ENCODE measurements around the gene LAMC2.
"Not testable (repeated sequence)": the region's sequence is repeated elsewhere in the genome, so short reads cannot be mapped to it uniquely, and the experiment has no call there.

The LAMC2 gene

DNA sequence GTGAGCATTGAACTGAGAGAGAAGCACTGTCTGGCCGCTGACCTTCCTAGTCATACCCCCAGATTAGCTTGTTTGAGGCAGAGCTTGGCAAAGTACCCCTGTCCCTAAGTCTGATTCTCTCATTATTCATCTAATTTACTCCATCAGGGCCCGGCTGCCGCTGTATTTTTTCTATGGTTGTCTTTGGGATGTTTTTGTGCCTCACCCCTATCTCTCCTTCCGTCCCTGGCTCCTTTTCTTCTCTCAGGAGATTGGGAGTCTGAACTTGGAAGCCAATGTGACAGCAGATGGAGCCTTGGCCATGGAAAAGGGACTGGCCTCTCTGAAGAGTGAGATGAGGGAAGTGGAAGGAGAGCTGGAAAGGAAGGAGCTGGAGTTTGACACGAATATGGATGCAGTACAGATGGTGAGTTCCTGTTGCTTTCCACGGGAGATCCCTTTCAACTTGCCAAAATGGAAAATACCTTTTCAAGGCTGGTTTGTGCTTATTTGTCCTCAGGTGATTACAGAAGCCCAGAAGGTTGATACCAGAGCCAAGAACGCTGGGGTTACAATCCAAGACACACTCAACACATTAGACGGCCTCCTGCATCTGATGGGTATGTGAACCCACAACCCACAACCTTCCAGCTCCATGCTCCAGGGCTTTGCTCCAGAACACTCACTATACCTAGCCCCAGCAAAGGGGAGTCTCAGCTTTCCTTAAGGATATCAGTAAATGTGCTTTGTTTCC is 53.9 kb downstream of the LAMC2 start:
- no peak for DNase-seq

DNA sequence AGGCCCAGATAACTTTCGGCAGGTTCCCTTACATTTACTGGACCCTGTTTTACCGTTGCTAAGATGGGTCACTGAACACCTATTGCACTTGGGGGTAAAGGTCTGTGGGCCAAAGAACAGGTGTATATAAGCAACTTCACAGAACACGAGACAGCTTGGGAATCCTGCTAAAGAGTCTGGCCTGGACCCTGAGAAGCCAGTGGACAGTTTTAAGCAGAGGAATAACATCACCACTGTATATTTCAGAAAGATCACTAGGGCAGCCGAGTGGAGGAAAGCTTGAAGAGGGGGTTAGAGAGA is 54.4 kb downstream of the LAMC2 start:
- no peak for DNase-seq

DNA sequence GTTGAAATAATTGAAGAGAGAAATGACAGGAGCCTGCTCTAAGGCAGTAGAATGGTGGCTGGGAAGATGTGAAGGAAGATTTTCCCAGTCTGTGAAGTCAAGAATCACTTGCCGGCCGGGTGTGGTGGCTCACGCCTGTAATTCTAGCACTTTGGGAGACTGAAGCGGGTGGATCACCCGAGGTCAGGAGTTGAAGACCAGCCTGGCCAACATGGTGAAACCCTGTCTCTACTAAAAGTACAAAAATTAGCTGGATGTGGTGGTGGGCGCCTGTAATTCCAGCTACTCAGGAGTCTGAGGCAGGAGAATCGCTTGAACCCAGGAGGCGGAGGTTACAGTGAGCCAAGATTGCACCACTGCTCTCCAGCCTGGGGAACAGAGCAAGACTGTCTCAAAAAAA is 54.8 kb downstream of the LAMC2 start:
- DNase-seq: not testable (repeated sequence)

DNA sequence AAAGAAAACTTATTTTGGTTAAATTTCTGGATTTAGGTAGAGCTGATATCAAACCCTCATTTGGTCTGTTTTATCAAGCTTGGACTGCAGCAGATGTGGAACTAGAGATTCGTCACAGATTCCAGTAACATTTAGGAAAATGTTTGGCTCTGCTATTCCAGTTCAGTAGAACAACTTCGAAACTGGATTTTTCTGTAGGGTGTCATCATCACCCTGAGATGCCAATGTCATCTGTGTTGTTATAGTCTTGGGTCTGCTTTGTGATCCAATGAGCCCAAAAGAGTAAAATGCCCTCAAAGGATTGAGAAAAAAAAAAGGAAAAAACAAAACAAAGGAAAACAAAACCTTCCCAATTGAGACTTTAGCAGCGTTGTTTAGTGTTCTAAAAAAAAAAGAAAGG is 55.4 kb downstream of the LAMC2 start:
- DNase-seq: no peak

DNA sequence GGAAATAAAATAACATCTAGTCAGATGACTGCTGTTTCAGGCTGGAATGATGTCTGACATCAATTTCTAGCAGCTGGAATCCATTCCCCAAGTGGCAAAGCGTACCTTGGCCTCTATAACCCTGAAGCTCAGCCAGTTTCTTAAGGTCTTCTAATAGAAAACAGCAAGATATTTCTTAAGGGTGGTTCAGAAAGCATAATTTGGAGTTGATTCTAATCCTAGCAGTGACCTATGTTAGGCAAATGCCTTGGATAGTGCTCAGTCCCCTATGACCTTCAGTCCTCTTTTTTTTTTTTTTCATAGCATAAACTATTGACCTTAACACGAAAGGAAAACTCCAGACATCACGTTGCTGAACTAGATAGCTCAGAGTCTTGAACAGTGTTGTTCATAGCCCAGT is 56.5 kb downstream of the LAMC2 start:
- DNase-seq: no peak

DNA sequence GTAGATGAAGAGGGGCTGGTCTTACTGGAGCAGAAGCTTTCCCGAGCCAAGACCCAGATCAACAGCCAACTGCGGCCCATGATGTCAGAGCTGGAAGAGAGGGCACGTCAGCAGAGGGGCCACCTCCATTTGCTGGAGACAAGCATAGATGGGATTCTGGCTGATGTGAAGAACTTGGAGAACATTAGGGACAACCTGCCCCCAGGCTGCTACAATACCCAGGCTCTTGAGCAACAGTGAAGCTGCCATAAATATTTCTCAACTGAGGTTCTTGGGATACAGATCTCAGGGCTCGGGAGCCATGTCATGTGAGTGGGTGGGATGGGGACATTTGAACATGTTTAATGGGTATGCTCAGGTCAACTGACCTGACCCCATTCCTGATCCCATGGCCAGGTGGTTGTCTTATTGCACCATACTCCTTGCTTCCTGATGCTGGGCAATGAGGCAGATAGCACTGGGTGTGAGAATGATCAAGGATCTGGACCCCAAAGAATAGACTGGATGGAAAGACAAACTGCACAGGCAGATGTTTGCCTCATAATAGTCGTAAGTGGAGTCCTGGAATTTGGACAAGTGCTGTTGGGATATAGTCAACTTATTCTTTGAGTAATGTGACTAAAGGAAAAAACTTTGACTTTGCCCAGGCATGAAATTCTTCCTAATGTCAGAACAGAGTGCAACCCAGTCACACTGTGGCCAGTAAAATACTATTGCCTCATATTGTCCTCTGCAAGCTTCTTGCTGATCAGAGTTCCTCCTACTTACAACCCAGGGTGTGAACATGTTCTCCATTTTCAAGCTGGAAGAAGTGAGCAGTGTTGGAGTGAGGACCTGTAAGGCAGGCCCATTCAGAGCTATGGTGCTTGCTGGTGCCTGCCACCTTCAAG is 57.3 kb downstream of the LAMC2 start:
- no peak for DNase-seq

DNA sequence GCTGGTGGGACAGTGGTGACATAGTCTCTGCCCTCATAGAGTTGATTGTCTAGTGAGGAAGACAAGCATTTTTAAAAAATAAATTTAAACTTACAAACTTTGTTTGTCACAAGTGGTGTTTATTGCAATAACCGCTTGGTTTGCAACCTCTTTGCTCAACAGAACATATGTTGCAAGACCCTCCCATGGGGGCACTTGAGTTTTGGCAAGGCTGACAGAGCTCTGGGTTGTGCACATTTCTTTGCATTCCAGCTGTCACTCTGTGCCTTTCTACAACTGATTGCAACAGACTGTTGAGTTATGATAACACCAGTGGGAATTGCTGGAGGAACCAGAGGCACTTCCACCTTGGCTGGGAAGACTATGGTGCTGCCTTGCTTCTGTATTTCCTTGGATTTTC is 58.4 kb downstream of the LAMC2 start:
- no peak for DNase-seq

DNA sequence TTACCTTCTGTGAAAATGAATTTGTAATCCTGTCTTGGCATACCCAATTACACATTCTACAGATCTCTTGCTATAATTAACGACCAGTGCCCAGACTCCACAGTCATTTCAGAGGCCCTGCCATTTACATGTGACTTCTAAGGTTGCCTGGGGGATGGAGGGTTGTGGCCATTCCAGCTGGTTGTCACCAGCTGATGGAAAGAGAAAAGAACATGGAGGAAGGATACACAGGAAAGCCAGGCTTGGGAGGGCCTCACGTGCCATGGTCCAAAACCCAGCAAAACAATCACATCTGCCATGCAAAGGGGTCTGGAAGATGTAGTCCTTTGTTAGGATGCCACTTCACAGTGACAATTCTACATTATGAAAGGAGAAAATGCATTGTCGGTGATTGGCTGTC is 59.3 kb downstream of the LAMC2 start:
- no peak for DNase-seq

DNA sequence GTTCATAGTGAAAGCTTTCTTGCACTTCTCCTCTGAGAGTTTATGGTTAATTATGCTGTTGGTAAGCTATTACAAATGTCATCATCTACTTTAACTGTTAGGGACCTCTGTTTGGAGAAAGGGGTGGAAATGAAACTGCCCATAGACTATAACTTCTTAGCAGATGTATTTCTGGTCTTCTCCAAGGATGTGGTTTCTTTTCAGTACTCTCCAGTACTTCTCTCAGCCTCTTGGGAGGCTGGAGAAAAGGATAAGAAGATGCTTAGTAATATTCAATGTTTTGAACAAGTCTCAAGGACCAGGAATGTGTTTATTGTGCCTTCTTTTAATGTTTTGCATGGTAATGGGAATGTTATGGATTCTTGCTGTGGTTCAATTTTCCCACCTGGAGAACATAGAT is 60.4 kb downstream of the LAMC2 start:
- DNase-seq: no peak

DNA sequence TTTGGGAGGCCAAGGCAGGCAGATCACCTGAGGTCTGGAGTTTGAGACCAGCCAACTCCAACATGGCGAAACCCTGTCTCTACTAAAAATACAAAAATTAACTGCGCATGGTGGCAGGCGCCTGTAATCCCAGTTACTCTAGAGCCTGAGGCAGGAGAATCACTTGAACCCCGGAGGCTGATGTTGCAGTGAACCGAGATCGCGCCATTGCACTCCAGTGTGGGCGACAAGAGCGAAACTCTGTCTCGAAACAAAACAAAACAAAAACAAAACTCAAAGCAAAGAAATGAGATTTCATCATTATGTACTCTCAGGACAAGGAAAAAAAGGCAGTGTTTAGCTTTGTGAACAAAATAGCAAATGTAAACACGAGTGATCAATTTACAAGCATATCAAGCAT is 61.0 kb downstream of the LAMC2 start:
- no peak for DNase-seq

DNA sequence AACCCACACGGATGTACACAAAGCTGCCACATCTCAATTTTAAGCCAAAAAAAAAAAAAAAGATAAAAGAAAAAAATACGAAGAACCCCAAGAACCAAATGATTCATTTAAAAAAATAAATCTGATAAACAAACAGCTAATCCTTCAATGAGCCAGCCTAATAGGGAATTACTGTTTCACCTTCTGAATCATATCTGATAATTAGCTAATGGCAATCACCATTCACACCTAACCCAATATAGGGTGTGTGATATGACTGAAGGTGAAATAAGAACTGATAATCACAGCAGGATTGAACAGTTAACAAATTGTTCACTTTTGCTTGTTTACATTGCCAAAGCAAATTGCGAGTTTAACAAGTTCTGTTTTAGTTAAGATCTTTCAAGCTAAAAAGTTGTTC is 61.4 kb downstream of the LAMC2 start:
- no peak for DNase-seq

DNA sequence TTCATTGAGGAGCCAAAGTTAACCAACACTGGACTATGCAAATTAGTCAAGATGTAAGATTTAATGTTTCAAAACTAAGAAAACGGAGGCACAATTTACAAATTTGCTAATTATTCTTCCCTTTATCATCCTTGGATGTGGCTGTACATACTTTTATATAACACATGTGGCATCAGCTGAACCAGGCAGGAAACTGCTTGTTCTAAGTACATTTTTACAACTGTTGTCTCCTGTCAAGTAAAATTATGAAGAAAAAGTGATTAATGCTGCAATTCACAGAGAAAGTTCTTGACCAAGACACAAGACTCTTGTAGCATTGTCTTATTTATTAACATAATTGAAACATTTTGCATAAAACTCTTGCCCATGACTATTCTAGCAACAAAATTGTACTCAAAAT is 61.9 kb downstream of the LAMC2 start:
- no peak for DNase-seq

DNA sequence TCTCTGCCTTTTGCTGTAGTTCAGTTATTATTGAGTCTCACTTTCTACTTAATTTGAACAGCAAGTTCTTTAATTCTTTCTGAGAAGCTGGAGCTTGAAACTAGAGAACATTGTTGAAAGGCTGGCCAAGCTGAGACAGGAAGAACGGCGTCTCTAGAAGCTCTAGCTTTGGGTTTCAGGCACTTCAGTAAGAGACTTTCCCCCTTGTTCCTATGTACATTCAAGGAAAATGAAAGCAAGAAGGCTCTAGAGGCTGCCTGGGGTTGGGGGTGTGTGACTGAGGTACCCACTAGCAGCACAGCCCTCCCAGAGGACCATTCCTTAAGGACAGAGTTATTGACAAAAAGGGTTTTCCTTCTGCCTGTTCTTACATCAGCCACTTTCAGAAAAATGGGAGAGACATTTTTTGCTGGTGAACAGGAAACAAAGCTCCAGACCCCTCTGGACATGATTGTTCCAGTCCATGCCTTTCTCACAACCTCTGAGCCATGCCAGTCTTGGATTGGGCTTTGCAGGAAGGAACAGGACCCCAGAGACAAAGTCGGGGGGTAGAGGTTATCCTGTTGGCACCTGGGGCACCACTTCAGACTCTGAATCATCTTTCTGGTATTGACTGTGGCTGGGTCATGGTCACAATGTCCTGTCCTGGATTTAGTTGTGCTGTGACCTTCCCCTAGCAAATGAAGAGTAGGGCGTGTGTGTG is 63.1 kb downstream of the LAMC2 start:
- no peak for DNase-seq

DNA sequence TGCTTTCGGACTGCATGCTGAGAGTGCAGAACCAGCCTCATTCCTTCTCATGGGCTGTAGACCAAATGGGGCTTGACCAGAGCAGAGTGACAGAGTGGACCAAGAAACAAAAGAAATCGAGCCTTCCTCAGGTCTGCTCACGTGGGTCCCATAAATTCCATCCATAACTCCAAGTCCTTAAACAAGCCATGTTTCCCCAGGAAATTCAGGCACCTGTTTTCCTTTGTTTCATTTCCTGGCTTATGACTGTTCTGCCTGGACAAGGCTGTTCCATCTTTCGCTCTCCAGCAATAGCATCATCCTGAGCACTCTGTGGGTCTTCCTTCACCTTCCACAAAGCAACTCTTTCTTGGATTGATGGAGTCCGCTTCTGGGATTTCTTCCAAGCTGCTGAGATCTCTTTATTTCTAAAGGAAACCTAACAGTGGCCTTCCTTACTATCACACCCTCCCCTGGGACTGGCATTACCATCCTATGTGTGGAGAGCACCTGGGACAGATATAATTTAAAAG is 63.9 kb downstream of the LAMC2 start:
- no peak for DNase-seq

DNA sequence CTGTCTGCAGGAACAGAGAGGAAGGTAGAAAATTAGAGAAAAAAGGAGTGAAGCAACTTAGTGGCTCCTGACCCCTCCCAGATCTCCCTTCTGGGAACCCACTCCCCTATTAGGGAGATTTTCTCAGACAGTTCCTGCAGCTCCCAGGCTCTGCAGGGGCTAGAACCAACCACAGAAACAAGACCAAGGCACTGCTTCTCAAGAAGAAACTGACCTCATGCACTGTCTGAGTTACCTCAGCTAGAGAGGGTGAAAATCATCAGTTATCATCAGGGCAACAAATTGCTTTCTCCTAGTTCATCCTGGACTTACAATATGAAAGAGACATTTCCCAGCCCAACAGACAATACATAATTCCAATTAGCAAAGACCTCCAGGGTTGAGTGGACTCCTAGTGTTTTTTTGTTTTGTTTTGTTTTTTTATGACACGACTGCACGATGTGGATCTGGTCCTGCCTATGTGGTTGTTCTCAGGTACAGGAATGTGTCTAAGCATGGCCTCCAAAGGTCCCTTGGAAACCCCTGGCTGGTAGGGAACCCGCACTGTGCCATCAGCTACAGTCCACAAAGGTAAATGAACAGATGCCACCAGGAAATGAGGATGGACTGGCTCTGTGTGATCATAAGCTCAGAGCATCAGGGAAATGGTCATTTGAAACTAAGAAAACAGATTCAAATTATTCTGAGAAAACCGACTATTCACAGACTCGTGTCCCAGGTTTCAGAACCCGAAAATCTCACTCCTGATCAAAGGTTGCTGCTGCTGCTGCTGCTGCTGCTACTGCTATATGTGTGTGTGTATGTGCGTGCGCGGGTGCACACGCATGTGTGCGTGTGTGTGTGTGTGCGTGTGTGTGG is 65.3 kb downstream of the LAMC2 start:
- DNase-seq: no peak

DNA sequence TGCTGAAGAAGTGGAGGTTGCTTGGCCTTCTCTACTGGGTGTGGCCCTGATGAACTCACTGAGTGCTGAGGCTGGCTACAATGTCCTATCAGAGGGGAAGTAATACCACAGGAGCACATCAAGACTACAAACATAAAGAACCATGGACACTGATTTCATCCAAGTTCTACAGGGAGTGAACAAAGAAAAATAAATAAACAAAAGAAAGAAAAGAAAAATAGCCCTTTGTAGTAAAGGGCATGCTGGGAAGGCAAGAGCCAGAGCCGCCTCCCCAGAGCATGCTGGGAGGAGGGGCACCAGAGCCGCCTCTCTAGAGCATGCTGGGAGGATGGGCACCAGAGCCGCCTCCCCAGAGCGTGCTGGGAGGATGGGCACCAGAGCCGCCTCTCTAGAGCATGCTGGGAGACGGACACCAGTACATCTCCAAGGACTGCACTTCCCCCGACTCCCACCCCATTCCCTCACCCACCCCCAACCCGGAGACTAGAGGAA is 65.9 kb downstream of the LAMC2 start:
- DNase-seq: no peak

DNA sequence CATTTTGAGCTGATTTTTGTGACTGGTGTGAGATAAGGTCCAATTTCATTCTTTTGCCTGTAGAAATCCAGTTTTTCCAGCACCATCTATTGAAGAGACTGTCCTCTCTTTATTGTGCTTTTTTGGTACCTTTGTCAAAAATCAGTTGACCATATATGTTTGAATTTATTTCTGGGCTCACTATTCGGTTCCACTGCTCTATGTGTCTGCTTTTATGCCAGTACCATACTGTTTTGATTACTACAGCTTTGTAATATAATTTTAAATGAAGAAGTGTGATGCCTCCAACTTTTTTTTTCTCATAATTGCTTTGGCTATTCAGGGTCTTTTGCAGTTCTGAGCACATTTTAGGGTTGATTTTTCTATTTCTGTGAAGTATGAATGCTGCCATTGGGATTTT is 69.0 kb downstream of the LAMC2 start:
- DNase-seq: no peak

DNA sequence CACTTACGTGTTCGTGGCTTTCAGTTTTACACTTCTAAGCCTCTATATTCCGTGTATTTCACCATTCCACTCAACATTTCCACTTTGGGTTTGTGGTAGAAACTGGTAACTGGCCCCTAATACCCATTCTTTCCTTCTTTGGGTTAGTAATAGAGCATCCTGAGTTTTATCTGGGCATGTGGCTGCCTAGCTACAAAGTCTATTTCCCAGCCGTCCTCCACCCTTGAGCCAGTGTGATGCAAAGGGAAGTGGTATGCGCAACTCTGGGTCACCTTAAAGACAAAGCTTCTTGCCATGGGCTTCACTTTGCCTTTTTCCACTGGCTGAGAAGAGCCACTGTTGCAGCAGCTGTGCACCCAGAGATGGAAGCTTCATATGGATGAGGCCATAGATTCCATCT is 73.9 kb downstream of the LAMC2 start:
- DNase-seq: no peak

DNA sequence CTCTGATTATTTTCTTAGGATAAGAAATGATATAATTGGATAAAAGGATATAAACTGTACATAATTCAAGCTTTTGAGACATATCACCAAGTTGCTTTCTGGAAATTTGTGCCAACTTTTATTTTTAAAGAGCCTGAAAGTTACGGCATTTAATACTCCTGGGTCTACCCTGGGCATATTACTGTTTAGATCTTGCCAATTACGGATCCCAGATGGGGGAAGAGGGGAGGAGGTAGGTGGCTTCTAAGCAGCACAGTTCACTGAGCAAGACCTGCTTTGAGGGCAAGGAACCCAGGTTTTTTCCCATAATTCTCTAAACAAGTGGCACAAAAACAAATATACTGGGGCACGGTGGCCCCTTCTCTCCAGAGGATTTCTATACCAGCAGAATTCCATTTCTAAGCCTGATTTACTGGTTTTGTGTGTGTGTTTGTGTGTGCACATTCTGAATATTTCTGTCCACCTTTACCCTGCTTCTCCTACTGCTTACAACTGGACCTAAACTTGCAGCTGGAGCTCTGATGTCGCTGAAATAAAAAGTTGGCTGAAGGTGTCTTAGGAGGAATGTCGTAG is 76.7 kb downstream of the LAMC2 start:
- DNase-seq: no peak

DNA sequence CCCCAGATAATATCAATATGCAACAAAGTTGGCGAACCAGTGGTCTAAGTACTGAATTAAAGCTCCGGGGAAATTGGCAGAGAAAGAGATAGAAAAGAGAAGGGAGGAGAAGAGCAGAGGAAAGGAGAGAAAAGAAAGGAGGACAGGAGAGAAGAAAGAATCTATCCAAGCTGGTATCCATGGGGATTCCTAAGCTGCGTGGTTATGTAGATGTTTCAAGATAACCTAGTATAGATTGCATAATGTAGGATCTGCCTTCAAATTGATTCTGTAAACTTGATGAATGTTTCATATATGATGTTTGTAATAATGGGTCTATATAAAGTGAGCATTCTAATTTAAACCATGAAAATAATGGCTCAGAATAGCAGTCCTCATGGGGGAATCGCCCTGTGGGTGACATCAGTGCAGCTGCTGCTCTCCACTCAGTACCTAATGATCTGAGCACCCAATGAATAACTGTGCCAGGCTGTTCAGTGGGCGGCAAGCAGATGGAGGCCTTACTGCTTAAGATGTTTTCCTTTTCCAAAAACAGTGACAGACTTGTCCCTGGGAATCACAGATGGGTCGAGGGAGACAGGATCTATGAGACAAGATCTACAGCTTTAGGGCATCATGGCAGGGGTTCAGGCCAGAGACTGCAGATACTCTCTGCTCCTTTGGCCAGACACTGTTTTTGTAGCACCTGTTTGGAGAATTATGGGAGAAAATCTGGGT is 78.0 kb downstream of the LAMC2 start:
- no peak for DNase-seq

DNA sequence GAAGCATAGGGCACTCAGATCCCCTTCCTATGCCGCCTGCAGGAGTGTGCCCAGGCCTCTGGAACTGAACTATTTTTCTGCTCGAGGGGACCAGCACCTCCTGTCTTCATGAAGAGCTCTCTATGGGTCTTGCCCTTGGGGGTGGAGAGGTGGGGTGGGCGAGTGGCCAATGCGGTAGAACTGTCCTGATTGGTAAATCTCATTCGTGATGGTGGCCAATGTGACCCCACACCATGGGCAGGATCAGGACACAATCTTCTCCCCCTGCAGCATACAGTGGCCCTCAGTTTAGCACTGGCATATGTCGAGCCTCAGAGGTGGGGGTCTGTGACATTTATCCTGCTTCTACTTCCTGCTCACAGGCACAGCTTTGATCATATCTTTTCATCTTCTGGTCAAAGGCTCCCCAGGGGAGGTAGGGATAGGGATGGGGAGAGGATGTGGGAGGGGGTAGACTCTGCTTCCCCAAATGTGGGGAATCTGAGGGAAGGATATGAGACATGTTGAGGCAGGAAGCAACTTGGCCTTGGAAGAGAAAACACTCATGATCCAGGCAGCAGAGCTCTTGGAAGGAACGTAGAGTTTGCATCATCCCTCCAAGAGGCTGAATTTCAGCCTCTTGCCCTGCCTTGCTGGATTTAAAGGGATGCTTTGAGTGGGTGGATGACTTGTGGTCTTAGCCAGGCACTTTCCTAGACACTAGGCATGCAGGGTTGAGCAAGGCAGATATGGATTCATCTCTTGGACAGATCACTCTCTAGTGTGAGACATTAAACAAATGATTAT is 81.8 kb downstream of the LAMC2 start:
- no peak for DNase-seq
